ENCODE measurements around the gene SLC8A3. TPM values are rescaled to one million over a fixed set of nuclear protein-coding genes. Genes with fewer than 3 reads are reported as not detected.

Gene SLC8A3
- total and polyA plus RNA-seq, 2 donors (not counting 3 experiments of a cell fraction or from before 2014, with no cell fraction given): not detected

DNA sequence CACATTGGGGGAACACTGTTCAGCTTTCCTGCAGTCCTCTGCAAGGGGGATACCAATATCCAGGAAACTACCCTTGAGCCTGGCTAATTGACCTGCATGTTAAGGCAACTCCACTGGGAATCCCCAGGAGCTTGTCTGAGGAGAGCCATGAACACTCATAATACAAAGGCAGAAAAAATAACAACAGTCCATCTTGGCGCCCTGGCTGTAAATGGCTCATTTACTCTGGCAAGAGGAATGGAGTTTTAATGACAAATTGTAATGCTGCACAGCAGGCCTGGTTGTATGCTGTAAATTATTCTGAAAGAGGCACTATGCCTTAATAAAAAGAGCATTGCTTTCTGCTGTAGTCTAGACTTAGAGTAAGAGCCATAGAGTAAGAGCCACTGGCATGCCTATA lies 58.3 kb downstream of the SLC8A3 start:
- no TSS peak for BruUV-seq (replicated peaks)
- no peak overlapping the region for H3K4me2 ChIP-seq (ENCODE audit: insufficient read depth, low read length)
- no peaks in the 10 kb centered on the region for H3K79me2 ChIP-seq (ENCODE audit: control insufficient read depth, insufficient read depth, low read length)
- no peak overlapping the region for H3K4me3 ChIP-seq (replicated peaks in 1 of 3; ENCODE audit: insufficient read depth in 1 of 3, low read depth in 1 of 3, low read length in 3 of 3)
- intact Hi-C loops (cut with micrococcal nuclease): no loop called here
- no peaks in the 10 kb centered on the region for H3K9me1 ChIP-seq (replicated peaks; ENCODE audit: control insufficient read depth, extremely low read depth, insufficient read depth, low read length)
- H3K4me1 ChIP-seq (ENCODE audit: control insufficient read depth, extremely low read depth, insufficient read depth, low read length): no peaks in the 10 kb centered on the region
- TF ChIP-seq FOS (IDR thresholded peaks at IDR 0.05; ENCODE audit: borderline replicate concordance, insufficient read depth, low read length) (no peak), GATA2 (IDR thresholded peaks at IDR 0.05; ENCODE audit: insufficient read depth, insufficient read length, low read depth, low read length) (no peak)
- TF ChIP-seq, protein P1, sequence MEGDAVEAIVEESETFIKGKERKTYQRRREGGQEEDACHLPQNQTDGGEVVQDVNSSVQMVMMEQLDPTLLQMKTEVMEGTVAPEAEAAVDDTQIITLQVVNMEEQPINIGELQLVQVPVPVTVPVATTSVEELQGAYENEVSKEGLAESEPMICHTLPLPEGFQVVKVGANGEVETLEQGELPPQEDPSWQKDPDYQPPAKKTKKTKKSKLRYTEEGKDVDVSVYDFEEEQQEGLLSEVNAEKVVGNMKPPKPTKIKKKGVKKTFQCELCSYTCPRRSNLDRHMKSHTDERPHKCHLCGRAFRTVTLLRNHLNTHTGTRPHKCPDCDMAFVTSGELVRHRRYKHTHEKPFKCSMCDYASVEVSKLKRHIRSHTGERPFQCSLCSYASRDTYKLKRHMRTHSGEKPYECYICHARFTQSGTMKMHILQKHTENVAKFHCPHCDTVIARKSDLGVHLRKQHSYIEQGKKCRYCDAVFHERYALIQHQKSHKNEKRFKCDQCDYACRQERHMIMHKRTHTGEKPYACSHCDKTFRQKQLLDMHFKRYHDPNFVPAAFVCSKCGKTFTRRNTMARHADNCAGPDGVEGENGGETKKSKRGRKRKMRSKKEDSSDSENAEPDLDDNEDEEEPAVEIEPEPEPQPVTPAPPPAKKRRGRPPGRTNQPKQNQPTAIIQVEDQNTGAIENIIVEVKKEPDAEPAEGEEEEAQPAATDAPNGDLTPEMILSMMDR (IDR thresholded peaks at IDR 0.05; ENCODE audit: extremely low read depth in 1 of 2, insufficient read depth in 1 of 2, low read depth in 1 of 2, low read length in 2 of 2): no peak
- no peaks in the 10 kb centered on the region for H3K36me3 ChIP-seq (ENCODE audit: control insufficient read depth in 2 of 2, extremely low read depth in 1 of 2, insufficient read depth in 2 of 2, low read length in 2 of 2)
- FAIRE-seq (no peak), DNase-seq (ENCODE audit: low read depth, low spot score) (no peak)
- ChIA-PET CTCF (interaction anchor here (0.8 kb wide), 1 partner anchor 11 kb away, joined by 3 read pairs; no protein-coding TSS in a partner anchor), POLR2A (no interaction called here)
- H3K27ac ChIP-seq (ENCODE audit: insufficient read depth, low read depth, low read length): no peak overlapping the region
- no peak overlapping the region for H3K9ac ChIP-seq (replicated peaks; ENCODE audit: extremely low read depth, insufficient read depth, low read length)
- H3K27me3 ChIP-seq (ENCODE audit: control insufficient read depth in 2 of 2, insufficient read depth in 2 of 2, low read length in 2 of 2): no peaks in the 10 kb centered on the region
- no peak overlapping the region for H2AFZ ChIP-seq (ENCODE audit: low read depth, low read length)
- dilution Hi-C loops (cut with MboI; ENCODE audit: extremely low pct_ligation_motif_present, low sequenced_read_pairs): no loop called here
- no peaks in the 10 kb centered on the region for H3K9me3 ChIP-seq (replicated peaks; ENCODE audit: control insufficient read depth, insufficient read depth, low read length)
- H4K20me1 ChIP-seq (replicated peaks; ENCODE audit: control insufficient read depth, extremely low read depth, insufficient read depth, low read length): no peaks in the 10 kb centered on the region

DNA sequence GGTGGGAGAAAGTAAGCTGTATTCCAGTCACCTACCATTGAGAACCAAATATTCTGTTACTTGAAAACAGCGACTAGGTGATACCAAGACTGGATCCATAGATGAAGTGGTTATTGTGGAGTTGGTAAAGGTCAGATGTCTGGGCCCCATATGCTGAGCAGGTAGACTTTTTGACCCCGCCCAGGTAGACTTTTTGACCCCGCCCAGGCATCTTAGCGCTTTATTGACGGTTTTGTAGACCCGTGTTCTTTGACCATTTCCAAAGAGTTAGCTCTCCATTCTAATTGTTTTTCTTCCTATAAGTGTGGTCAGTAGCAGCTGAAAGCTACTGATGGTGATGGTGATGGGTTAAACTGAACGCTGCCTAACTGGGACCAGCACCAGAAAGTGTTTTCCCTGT lies 61.6 kb downstream of the SLC8A3 start:
- CTCF ChIA-PET: no interaction called here
- dilution Hi-C loops (cut with MboI; ENCODE audit: extremely low pct_ligation_motif_present, low sequenced_read_pairs): no loop called here
- TF ChIP-seq, protein P1 (IDR thresholded peaks at IDR 0.05; ENCODE audit: extremely low read depth in 1 of 2, insufficient read depth in 1 of 2, low read depth in 1 of 2, low read length in 2 of 2): no peak
- TF ChIP-seq POLR2A (IDR thresholded peaks at IDR 0.05; ENCODE audit: low read depth, low read length) (no peak), FOS (IDR thresholded peaks at IDR 0.05; ENCODE audit: borderline replicate concordance, insufficient read depth, low read length) (no peak), GATA2 (IDR thresholded peaks at IDR 0.05; ENCODE audit: insufficient read depth, insufficient read length, low read depth, low read length) (no peak), JUN (IDR thresholded peaks at IDR 0.05; ENCODE audit: borderline replicate concordance, insufficient read depth, insufficient read length, low read depth) (no peak), EZH2 (IDR thresholded peaks at IDR 0.05; ENCODE audit: borderline replicate concordance, low read depth, low read length, severe bottlenecking) (no peak), MYC (IDR thresholded peaks at IDR 0.05; ENCODE audit: low read depth, low read length) (no peak), POLR2AphosphoS5 (IDR thresholded peaks at IDR 0.05; ENCODE audit: insufficient read depth, low read depth, low read length) (no peak)
- TF ChIP-seq, protein P2, sequence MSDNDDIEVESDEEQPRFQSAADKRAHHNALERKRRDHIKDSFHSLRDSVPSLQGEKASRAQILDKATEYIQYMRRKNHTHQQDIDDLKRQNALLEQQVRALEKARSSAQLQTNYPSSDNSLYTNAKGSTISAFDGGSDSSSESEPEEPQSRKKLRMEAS (IDR thresholded peaks at IDR 0.05; ENCODE audit: insufficient read depth, insufficient read length): no peak
- no peaks in the 10 kb centered on the region for H3K79me2 ChIP-seq (ENCODE audit: control insufficient read depth, insufficient read depth, low read length)
- no peak overlapping the region for H2AFZ ChIP-seq (ENCODE audit: low read depth, low read length)
- BruUV-seq (replicated peaks): no TSS peak
- POLR2A ChIA-PET: no interaction called here
- no peak overlapping the region for H3K4me3 ChIP-seq (replicated peaks in 1 of 3; ENCODE audit: insufficient read depth in 1 of 3, low read depth in 1 of 3, low read length in 3 of 3)
- H3K36me3 ChIP-seq (ENCODE audit: control insufficient read depth in 2 of 2, extremely low read depth in 1 of 2, insufficient read depth in 2 of 2, low read length in 2 of 2): no peaks in the 10 kb centered on the region
- no peak overlapping the region for H3K27ac ChIP-seq (ENCODE audit: insufficient read depth, low read depth, low read length)
- H4K20me1 ChIP-seq (replicated peaks; ENCODE audit: control insufficient read depth, extremely low read depth, insufficient read depth, low read length): no peaks in the 10 kb centered on the region
- H3K4me1 ChIP-seq (ENCODE audit: control insufficient read depth, extremely low read depth, insufficient read depth, low read length): no peaks in the 10 kb centered on the region
- intact Hi-C loops (cut with micrococcal nuclease): no loop called here
- H3K9me1 ChIP-seq (replicated peaks; ENCODE audit: control insufficient read depth, extremely low read depth, insufficient read depth, low read length): no peaks in the 10 kb centered on the region
- FAIRE-seq (no peak), DNase-seq (ENCODE audit: low read depth, low spot score) (no peak)
- no peaks in the 10 kb centered on the region for H3K27me3 ChIP-seq (ENCODE audit: control insufficient read depth in 2 of 2, insufficient read depth in 2 of 2, low read length in 2 of 2)
- H3K9ac ChIP-seq (replicated peaks; ENCODE audit: extremely low read depth, insufficient read depth, low read length): no peak overlapping the region
- no peak overlapping the region for H3K4me2 ChIP-seq (ENCODE audit: insufficient read depth, low read length)
- no peaks in the 10 kb centered on the region for H3K9me3 ChIP-seq (replicated peaks; ENCODE audit: control insufficient read depth, insufficient read depth, low read length)

Measured in endothelial cell of umbilical vein (primary cell).